Measurements from ENCODE around the gene TSPAN4.

The TSPAN4 gene

DNA sequence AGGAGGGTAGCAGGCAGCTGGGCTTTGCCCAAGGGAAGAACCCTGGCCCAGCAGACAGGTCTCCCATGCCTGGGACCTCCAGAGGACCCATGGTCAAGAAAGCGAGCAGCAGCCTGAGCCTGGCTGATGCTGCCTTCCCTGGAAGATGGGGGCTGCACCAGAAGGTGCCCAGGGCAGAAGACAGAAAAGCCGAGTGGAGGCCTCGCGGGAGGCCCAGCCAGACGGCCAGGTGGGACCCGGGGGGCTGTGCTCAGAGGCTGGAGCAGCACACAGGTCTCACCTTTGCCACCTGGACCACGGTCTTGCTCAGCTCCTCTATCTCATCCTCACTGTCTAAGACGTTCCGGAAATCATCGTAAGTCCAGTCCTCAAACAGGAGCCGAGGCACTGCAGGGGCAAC is 57.1 kb downstream of the TSPAN4 start:
- DNase-seq (ENCODE audit: extremely low spot score, insufficient read length, low read depth), result no peak
- no peak for FAIRE-seq

DNA sequence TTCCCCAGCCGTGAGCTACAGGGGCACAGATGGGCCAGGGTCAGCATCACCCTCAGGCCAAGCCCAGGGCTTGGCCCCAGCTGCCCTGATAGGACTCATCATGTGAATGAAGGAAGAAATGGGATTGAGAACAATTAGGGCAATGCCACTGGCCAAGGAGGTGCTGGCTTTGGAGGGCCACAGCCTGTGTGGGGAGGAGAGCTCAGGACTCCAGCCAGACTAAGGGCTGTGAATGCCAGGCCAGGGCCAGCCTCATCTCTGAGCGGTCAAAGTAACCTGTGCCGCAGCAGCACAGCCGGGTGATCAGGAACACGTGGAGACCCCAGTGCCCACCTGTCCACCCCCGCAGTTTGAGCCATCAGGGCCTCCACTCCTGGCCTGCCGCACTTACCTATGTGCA is 57.9 kb downstream of the TSPAN4 start:
- FAIRE-seq (no peak), DNase-seq (ENCODE audit: extremely low spot score, insufficient read length, low read depth) (no peak)

DNA sequence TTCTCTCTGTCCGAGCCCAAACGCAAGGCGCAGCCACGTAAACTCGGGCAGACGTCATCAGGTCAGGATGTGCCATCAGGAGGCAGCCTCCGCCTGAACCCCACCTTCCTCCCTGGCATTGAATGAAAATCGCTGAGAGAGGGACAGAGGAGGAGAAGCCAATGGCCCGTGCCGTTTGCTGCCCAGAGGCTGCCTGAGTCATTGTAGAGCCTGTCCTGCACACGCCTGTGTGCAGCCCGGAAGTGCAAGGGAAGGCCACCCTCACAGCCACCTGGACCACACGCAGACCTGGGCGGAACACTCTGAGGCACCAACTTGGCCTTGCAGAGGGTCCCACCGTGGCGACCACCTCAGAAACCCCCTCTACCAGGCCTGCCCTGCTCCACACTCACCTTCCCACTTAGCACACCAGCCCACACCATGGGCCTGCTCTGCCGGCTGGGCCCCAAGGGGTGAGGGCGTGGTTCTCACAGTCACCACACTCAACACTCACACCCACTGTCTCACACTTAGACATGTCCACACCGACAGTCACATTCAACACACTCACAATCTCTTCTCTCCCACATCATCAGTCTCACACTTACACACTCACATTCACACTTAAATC is 58.9 kb downstream of the TSPAN4 start:
- FAIRE-seq, result no peak

DNA sequence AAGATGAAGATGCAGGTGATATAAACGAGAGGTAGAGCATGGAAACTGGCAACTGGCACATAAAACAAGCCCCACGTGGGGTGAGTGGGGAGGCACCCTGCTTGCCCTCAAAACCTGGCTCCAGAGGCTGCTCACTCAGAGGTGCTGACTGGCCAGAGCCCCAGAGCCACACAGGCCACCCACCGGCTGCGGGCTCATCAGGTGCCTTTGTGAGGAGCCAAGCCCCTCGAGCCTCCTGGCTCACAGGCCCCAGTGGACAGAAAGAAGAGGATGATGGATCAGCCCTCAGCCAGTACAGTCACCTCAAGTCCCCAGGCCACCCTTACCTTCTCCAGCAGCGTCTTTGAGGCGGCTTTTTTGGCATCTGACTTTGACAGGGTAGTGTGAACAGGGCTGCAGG is 61.7 kb downstream of the TSPAN4 start:
- FAIRE-seq (no peak), DNase-seq (ENCODE audit: extremely low spot score, insufficient read length, low read depth) (no peak)

More for the DNA sequence above, 58.9 kb downstream of the TSPAN4 start:
- DNase-seq (ENCODE audit: extremely low spot score, insufficient read length, low read depth), result no peak

DNA sequence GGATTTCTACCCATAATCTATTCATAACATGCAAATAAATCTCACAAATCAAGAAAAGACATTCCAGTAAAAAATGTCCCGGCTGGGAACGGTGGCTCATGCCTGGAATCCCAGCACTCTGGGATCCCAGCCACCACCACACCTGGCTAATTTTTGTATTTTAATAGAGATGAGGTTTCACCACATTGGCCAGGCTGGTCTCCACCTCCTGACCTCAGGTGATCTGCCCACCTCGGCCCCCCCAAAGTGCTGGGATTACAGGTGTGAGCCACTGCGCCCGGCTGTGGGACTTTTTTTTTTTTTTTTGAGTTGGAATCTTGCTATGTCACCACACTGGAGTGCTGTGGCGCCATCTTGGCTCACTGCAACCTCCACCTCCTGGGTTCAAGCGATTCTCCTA is 63.3 kb downstream of the TSPAN4 start:
- FAIRE-seq (no peak), DNase-seq (ENCODE audit: extremely low spot score, insufficient read length, low read depth) (no peak)

DNA sequence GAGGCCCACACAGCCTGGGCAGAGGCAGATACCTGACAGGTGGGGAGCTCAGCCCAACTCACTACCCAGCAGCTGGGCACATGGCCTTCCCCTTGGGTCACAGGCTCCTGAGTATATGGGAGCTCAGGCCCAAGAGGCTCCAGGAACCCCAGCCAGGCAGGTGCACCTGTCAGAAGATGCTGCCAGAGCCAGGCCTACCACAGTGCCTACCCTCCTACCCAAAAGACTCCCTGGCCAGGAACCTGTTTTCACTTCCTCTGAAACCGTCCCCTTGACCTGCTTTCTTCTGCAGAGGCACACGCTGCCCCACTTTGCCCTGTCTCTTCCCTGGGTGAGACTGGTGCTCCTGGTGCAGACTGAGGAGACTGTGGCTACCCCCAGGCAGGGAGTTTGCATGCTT is 65.0 kb downstream of the TSPAN4 start:
- no peak for DNase-seq (ENCODE audit: extremely low spot score, insufficient read length, low read depth)
- no peak for FAIRE-seq

DNA sequence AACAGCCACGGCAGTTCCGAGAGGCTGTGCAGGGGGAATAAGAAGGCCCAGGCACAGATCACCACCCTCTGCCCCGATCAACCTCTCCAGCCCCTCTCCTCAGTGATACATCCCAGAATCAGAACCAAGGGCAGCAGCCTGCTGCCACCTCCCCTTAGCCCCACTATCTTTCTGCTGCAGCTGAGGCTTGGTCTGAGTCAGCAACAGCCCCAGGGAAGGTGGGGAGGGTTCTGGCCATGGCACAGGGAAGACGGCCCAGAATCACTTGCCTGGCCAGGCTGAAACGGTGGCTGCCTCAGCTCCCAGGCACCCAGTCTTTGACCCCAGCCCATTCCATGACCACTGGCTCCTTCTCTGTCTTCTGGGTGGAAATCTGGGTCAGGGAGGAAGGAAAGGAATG is 65.6 kb downstream of the TSPAN4 start:
- no peak for DNase-seq (ENCODE audit: extremely low spot score, insufficient read length, low read depth)
- no peak for FAIRE-seq

DNA sequence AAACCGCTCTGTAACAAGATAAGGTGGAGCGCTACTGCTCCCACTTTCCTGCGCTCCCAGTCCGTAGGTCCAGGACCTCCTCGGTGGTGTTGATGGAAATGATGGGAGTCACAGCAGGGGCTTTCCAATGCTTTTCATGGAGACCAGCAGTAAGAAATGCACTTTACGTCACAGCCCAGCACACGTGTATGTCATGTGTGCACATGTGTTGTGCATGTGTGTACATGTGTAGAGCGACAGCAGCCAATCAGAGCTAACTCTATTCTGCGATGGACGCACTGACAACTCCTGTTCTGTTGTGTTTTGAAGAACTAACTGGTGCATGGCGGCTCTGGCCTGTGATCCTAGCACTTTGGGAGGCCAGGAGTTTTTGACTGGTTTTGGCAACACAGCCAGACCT is 66.8 kb downstream of the TSPAN4 start:
- FAIRE-seq (no peak), DNase-seq (ENCODE audit: extremely low spot score, insufficient read length, low read depth) (no peak)

DNA sequence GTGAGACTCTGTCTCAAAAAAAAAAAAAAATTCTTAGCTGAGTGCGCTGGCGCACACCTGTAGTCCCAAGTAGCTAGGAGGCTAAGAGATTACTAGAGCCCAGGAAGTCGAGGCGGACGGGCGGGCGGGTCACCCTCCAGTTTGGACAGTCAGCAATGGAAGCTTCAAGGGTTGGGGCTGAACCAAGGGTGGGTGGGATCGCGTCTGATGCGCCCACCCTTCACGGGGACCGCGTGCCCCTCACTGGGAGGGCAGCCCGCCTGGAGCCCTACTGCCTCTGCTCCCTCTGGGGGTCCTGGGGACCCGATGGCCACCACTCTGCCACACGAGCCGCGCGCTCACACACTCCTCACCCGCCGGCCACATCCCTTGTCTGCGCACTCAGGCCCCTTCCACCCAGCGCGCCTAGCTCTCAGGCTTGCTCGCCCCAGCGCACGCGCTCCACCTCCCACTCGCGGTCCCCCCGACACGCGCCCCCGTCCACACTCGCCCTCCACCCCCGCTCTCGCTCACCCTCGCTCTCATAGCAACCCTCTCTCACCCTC is 67.5 kb downstream of the TSPAN4 start:
- DNase-seq (ENCODE audit: extremely low spot score, insufficient read length, low read depth), result no peak
- FAIRE-seq, result no peak

DNA sequence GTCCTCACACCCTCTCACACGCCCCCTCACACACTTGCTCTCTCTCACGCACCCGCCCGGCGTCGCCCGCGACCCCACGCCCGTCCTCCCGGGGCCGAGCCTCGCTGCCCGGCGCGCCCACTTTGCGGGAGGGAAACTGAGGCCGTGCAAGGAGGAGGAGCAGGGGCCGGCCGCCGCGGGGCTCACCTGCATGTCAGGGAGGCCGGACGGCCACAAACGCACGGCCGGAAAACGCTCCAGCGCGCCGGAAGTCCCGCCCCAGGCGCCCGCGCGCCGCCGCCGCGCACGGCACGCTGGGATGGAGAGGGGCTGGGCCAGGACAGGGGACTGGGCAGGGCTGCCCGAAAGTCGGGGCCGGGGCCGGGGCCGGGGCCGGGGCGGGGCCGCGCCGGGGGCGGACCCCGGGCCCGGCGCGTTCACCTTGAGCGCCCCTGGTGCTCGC is 68.0 kb downstream of the TSPAN4 start, which contains the start of gene CHID1:
TSS of gene CHID1 (minus strand) at position 222 of the 442 bp plus-strand sequence. CDS start 5,994 bp downstream, outside the sequence.
- FAIRE-seq (peak; percentile 78), DNase-seq (ENCODE audit: extremely low spot score, insufficient read length, low read depth) (peak; percentile 98)

DNA sequence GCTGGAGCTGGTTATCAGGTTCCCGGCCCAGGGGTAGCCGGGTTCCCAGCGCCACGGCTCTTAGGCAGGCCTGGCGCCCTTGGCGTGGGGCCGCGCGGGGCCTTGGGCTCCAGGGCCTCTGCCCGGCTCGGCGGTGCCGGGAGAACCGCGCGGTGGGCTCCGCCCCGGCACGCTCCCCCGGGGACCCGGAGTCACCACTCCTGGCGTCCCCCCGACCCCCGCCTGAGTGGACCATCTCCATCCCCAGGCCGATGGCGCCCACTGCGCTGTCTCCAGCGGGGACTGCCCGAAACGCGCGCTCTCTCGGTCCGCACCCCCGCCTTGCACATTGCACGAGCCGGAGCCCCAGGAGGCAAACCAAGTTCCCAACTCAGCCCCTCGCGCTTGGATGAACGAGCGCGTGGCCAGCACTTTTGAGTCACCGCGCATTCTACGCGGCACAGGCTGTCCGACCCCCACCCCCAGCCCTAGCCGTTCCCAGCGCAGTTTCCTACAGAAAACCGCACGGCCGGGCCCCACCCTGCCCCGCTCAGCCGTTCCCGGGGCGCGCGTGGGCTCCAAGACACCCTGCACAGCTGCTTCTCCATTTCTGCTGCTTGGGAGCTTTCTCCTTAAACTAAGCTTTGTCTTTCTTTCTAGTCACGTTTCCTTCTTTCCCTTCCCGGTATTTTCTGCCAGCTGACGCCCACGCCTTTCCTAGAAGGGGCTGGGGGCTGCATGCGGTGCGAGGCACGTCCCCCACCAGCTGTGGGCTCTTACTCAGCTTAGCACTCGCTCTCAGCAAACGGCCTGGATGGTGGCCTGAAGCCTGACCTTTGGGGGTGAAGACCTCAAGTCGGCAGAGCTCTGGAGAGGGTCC is 68.6 kb downstream of the TSPAN4 start:
- FAIRE-seq, result no peak
- DNase-seq (ENCODE audit: extremely low spot score, insufficient read length, low read depth), result no peak

DNA sequence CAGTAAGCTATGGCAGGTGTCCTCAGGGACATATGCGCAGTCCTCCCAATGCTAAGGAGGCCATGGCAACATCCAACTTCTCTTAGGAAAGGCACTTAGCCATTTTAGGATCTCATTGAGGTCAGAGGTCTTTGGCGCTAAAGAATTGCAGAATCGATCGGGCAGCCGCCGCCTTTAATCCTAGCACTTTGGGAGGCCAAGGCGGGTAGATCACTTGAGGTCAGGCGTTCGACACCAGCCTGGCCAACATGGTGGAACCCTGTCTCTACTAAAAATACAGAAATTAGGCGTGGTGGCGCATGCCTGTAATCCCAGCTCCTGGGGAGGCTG is 69.2 kb downstream of the TSPAN4 start:
- DNase-seq (ENCODE audit: extremely low spot score, insufficient read length, low read depth) (no peak), FAIRE-seq (no peak)

DNA sequence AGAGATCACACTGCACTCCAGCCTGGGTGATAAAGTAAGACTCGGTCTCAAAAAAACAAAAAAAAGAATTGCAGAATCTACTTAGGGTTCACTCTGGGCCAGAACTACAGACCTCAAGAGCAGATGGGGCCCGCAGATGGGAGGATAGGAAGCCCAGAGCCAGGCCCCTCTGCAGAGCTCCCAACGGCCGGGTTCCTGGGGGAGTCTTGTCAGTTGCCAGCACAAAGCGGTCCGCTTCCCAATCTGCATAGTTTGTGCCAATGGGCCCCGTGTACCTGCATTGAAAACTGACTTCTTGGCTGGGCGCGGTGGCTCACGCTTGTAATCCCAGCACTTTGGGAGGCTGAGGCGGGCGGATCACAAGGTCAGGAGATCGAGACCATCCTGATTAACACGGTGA is 69.6 kb downstream of the TSPAN4 start:
- DNase-seq (ENCODE audit: extremely low spot score, insufficient read length, low read depth) (no peak), FAIRE-seq (no peak)

DNA sequence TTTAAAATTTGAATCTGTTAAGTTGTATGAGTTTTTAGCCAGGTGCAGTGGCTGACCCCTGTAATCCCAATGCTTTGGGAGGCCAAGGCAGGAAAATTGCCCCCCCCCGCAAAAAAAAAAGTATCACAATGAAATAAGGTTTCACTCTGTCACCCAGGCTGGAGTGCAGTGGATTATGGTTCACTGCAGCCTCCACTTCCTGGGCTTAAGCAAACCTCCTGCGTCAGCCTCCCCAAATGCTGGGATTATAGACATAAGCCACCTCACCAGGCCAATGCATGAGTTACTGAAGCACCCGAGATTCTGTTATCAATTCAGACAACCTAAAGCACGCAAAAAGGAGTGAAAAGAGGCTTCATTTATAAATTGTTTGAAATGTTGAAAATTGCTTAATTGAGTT is 70.4 kb downstream of the TSPAN4 start:
- FAIRE-seq (no peak), DNase-seq (ENCODE audit: extremely low spot score, insufficient read length, low read depth) (no peak)

DNA sequence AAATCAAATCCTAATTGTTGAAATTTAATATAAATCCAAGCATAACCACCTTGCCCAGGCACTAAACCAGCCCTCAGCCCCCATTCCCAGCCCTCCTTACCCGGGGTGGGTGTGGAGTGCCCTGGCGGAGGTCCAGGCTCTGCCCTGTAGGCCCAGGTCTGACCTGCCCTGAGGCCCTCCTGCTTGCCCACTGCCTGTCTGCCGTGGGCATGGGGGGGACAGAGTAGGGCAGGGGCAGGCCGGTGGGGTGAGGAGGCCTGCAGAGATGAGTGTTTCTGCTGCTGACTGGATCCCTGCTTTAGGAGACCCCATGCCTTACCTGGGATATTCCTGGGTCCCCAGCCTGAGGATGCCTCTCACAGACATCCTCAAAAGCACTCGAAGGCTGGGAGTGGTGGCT is 71.6 kb downstream of the TSPAN4 start:
- DNase-seq (ENCODE audit: extremely low spot score, insufficient read length, low read depth), result no peak
- FAIRE-seq, result no peak

DNA sequence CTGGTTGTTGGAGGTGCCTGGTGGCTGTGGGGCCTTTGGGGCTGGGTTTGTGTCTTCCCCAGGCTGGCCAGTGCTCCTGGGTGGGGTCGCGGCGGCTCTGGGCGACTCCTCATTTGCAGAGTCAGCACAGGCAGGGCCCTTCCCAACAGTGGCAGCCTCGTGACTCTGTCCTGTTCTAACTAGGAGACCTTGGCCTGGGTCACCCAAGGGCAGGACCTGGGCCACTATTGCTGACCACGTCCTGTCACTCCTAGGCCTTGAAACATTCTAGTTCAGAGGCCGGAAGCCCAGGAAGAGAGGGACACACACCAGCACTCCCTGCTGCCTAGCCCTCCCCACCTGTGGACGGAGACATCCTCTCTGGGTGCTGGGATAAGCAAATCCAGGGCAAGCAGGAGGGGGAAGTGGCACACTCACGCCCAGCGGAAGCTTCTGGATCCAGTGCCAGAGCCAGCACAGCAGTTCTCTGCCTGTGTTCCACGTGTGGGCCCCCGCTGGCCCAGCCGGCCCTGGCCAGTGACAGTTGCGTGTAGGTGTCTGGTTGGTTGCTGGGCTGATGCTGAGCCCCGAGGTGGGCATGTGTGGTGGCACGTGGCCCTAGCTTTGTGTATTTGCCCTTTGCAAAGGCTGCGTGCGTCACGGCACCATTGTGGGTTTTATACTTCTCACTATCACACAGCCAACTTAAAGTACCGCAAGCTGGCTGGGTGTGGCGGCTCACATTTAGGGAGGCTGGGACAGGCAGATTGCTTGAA is 72.3 kb downstream of the TSPAN4 start:
- FAIRE-seq, result no peak
- DNase-seq (ENCODE audit: extremely low spot score, insufficient read length, low read depth), result no peak

Data from GM18507 (cell line).